Neural progenitor cell (in vitro differentiated cells): ENCODE data around the gene NPS.

Source experiments
- CTCF ChIP-seq: fragments of 200-600 bp; sonication (generic); IDR thresholded peaks from 2 replicates; pipeline ENCODE4 v1.5.1; 2017; ENCODE audit warnings: antibody characterized with exemption, mild to moderate bottlenecking
- EZH2 ChIP-seq: fragments of 200-600 bp; sonication (generic); IDR thresholded peaks from 2 replicates; pipeline ENCODE4 v1.6.1; 2017; ENCODE audit warnings: antibody characterized with exemption, mild to moderate bottlenecking, moderate library complexity

DNA sequence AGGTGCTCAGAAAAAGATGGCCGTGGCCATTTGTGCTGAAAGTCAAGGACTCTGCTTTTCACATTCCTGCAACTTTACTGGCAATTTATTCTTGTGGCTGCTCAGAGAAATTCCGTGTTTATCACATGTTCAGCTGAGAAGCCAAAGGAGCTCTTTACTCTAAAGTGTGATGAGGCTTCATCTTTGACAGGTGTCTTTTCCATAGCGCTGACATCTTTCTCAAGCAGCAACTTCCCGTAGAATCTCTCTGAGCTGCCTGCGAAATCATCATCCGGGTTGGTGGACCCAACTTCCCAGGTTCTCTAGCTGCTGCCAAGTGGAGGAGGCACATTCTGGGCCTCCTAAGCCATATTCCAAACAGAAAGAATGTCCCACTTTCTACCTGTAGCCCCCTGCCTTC lies 16.9 kb upstream of the NPS start:
- TF ChIP-seq CTCF: no peak
- TF ChIP-seq EZH2: no peak
